Ureter (tissue), 1 donor: ENCODE data around the gene ACVR1. TPM values are rescaled to one million over a fixed set of nuclear protein-coding genes. Genes with fewer than 3 reads are reported as not detected.
"Not testable (repeated sequence)": the region's sequence is repeated elsewhere in the genome, so short reads cannot be mapped to it uniquely, and the experiment has no call there.

Source experiments
- DNase-seq: peaks from one replicate; pipeline ENCODE4 v3.0.0-alpha.2; 2020; ENCODE audit warnings: low spot score
- total RNA-seq: library from RNA; stranded (reverse); gene quantifications from one replicate; pipeline ENCODE4 v1.2.4, GENCODE V29; 2023
- donor health status: DM: yes; HTN: yes; CAD: no.

ACVR1 gene
- total RNA-seq, 1 donor from 2014 or later: 31.7 TPM

- no peak for DNase-seq
Measured at GRCh38 chr2:157722580-157723234, 153.4 kb downstream of the ACVR1 start.

- DNase-seq: no peak
Measured at GRCh38 chr2:157720504-157720903, 155.6 kb downstream of the ACVR1 start.

GRCh38 chr2:157704653-157705052 lies 171.5 kb downstream of the ACVR1 start:
- not testable (repeated sequence) for DNase-seq

GRCh38 chr2:157704148-157704547 lies 172.0 kb downstream of the ACVR1 start:
- DNase-seq: not testable (repeated sequence)

- DNase-seq: no peak
Measured at GRCh38 chr2:157699806-157700205, 176.3 kb downstream of the ACVR1 start.

GRCh38 chr2:157699009-157699408 lies 177.1 kb downstream of the ACVR1 start:
- no peak for DNase-seq

GRCh38 chr2:157698430-157698829 lies 177.7 kb downstream of the ACVR1 start:
- no peak for DNase-seq

GRCh38 chr2:157696036-157696435 lies 180.1 kb downstream of the ACVR1 start:
- DNase-seq: no peak

GRCh38 chr2:157692768-157693167 lies 183.4 kb downstream of the ACVR1 start:
- no peak for DNase-seq

- DNase-seq: no peak
Measured at GRCh38 chr2:157691695-157692094, 184.4 kb downstream of the ACVR1 start.

GRCh38 chr2:157691131-157691530 lies 185.0 kb downstream of the ACVR1 start:
- DNase-seq: no peak

Other genes starting within 250 kb of the ACVR1 start
- gene ACVR1C, start 247.5 kb downstream of the ACVR1 start, total RNA-seq: 0.81 TPM
- gene UPP2, start 225.5 kb upstream of the ACVR1 start, total RNA-seq: not detected